Uterine smooth muscle cell (primary cell): Measurements from ENCODE around the gene ART3. TPM values are rescaled to one million over a fixed set of nuclear protein-coding genes. Genes with fewer than 3 reads are reported as not detected.

Experiments used
- total RNA-seq: library from RNA; depleted of rRNA; stranded (reverse); fragments of >200 nt; gene quantifications from 2 replicates; pipeline ENCODE4 v1.2.3, GENCODE V29; 2014

Gene ART3
- not detected in 2 replicates for total RNA-seq

GRCh38 chr4:76074468-76074867, at the start of gene ART3:
ART3 (plus strand) TSS chr4:76074709; CDS start chr4:76075890, 1,181 bp downstream.

GRCh38 chr4:76035799-76036380, 38.6 kb upstream of the ART3 start, which contains the start of gene CXCL11:
CXCL11 (minus strand) TSS chr4:76036070; CDS start chr4:76035987, 83 bp downstream.

GRCh38 chr4:76148142-76148865, 73.8 kb downstream of the ART3 start, which contains the start of gene NUP54:
NUP54 (minus strand) TSS chr4:76148397; CDS start chr4:76148374, 23 bp downstream.

Other genes starting within 250 kb of the ART3 start
- under 0.01 TPM in 1 of 2 replicates, not detected in the other for gene PPEF2, start 172.3 kb upstream of the ART3 start, total RNA-seq
- 39.2 and 51.7 TPM in 2 replicates for gene NAAA, start 133.7 kb upstream of the ART3 start, total RNA-seq
- 33.2 and 38.4 TPM in 2 replicates for gene SDAD1, start 83.8 kb upstream of the ART3 start, total RNA-seq
- gene CXCL9, start 67.2 kb upstream of the ART3 start, total RNA-seq, result not detected in 2 replicates
- gene CXCL10, start 51.2 kb upstream of the ART3 start, total RNA-seq, result not detected in 2 replicates
- gene CXCL11, start 38.6 kb upstream of the ART3 start, total RNA-seq, result 0.22 TPM in 1 of 2 replicates, not detected in the other
- gene NUP54, start 73.7 kb downstream of the ART3 start, total RNA-seq, result 50.2 and 80.1 TPM in 2 replicates
- gene SCARB2, start 139.1 kb downstream of the ART3 start, total RNA-seq, result 162 and 265 TPM in 2 replicates
- under 0.01 and 0.37 TPM in 2 replicates for gene FAM47E, start 177.0 kb downstream of the ART3 start, total RNA-seq
- gene STBD1, start 232.0 kb downstream of the ART3 start, total RNA-seq, result 7.2 and 7.6 TPM in 2 replicates